ENCODE results near the gene PRAF2.
A peak's percentile ranks its signal among the peaks of the same experiment; 100 is the strongest.

Gene PRAF2

GRCh38 chrX:49100704-49101628 is 27.2 kb upstream of the PRAF2 start:
- peak overlapping the region; percentile 86 for H3K27ac Mint-ChIP-seq
- no peaks in the 10 kb centered on the region for H3K36me3 Mint-ChIP-seq (ENCODE audit: low read depth)
- H3K4me1 Mint-ChIP-seq (ENCODE audit: low read depth): peaks cover 5% of the 10 kb centered on the region
- no peaks in the 10 kb centered on the region for H3K27me3 Mint-ChIP-seq (ENCODE audit: low read depth)
- H3K9me3 Mint-ChIP-seq: no peaks in the 10 kb centered on the region
- H3K4me3 Mint-ChIP-seq: peak overlapping the region; percentile 87

- Mint-ChIP-seq H3K4me3 (no peak overlapping the region), H3K9me3 (no peaks in the 10 kb centered on the region), H3K36me3 (ENCODE audit: low read depth) (no peaks in the 10 kb centered on the region), H3K27ac (no peak overlapping the region), H3K4me1 (ENCODE audit: low read depth) (no peaks in the 10 kb centered on the region), H3K27me3 (ENCODE audit: low read depth) (no peaks in the 10 kb centered on the region)
Measured at GRCh38 chrX:49096419-49096818, 22.6 kb upstream of the PRAF2 start.

- no peaks in the 10 kb centered on the region for H3K36me3 Mint-ChIP-seq (ENCODE audit: low read depth)
- no peak overlapping the region for H3K4me3 Mint-ChIP-seq
- no peak overlapping the region for H3K27ac Mint-ChIP-seq
- H3K27me3 Mint-ChIP-seq (ENCODE audit: low read depth): no peaks in the 10 kb centered on the region
- H3K4me1 Mint-ChIP-seq (ENCODE audit: low read depth): no peaks in the 10 kb centered on the region
- no peaks in the 10 kb centered on the region for H3K9me3 Mint-ChIP-seq
Measured at GRCh38 chrX:49089553-49089952, 15.8 kb upstream of the PRAF2 start.

GRCh38 chrX:49082271-49082871 is 8.6 kb upstream of the PRAF2 start:
- H3K9me3 Mint-ChIP-seq: no peaks in the 10 kb centered on the region
- peaks cover 13% of the 10 kb centered on the region for H3K4me1 Mint-ChIP-seq (ENCODE audit: low read depth)
- H3K27me3 Mint-ChIP-seq (ENCODE audit: low read depth): no peaks in the 10 kb centered on the region
- H3K27ac Mint-ChIP-seq: peak overlapping the region; percentile 29
- peak overlapping the region; percentile 1 for H3K4me3 Mint-ChIP-seq
- H3K36me3 Mint-ChIP-seq (ENCODE audit: low read depth): peaks cover 2% of the 10 kb centered on the region

GRCh38 chrX:49079489-49080428 is 6.0 kb upstream of the PRAF2 start, which contains the start of gene WDR45:
Gene WDR45 (minus strand): TSS chrX:49079887. CDS start chrX:49078095, 1,792 bp downstream.
- H3K27ac Mint-ChIP-seq: peak within 1 kb of the TSS; percentile 100
- no peaks in the 10 kb centered on the region for H3K9me3 Mint-ChIP-seq
- H3K4me3 Mint-ChIP-seq: peak within 1 kb of the TSS; percentile 98
- H3K27me3 Mint-ChIP-seq (ENCODE audit: low read depth): no peaks in the 10 kb centered on the region
- H3K4me1 Mint-ChIP-seq (ENCODE audit: low read depth): peaks cover 13% of the 10 kb centered on the region
- H3K36me3 Mint-ChIP-seq (ENCODE audit: low read depth): peaks cover 4% of the 10 kb centered on the region

- Mint-ChIP-seq H3K9me3 (no peaks in the 10 kb centered on the region), H3K36me3 (ENCODE audit: low read depth) (peaks cover 13% of the 10 kb centered on the region), H3K4me1 (ENCODE audit: low read depth) (peaks cover 23% of the 10 kb centered on the region), H3K27ac (no peak overlapping the region), H3K4me3 (no peak overlapping the region), H3K27me3 (ENCODE audit: low read depth) (no peaks in the 10 kb centered on the region)
Measured at GRCh38 chrX:49077941-49078340, 4.1 kb upstream of the PRAF2 start.

DNA sequence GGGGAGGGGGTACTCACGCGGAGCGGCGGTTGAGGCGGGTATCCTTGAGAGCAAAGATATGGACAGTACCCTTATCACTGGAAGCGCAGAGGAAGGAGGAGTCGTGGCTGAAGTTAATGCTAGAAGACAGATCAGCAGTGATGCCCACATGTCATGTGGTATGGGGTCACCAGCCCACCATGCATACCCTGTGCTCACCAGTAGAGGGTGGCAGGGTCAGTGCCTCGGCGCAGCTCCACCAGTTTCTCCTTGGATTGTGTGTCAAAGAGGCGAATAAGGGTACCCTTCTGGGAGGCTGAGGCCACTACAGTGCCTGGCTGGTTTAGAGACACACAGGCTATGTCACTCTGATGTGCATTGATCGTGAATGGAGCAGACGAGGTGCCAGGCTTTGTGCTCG is 1.5 kb upstream of the PRAF2 start:
- peaks cover 21% of the 10 kb centered on the region for H3K4me1 Mint-ChIP-seq (ENCODE audit: low read depth)
- no peaks in the 10 kb centered on the region for H3K27me3 Mint-ChIP-seq (ENCODE audit: low read depth)
- peaks cover 26% of the 10 kb centered on the region for H3K36me3 Mint-ChIP-seq (ENCODE audit: low read depth)
- no peak overlapping the region for H3K4me3 Mint-ChIP-seq
- H3K9me3 Mint-ChIP-seq: no peaks in the 10 kb centered on the region
- no peak overlapping the region for H3K27ac Mint-ChIP-seq

- no peaks in the 10 kb centered on the region for H3K9me3 Mint-ChIP-seq
- H3K27ac Mint-ChIP-seq: peak overlapping the region; percentile 72
- H3K4me1 Mint-ChIP-seq (ENCODE audit: low read depth): peaks cover 12% of the 10 kb centered on the region
- H3K4me3 Mint-ChIP-seq: peak overlapping the region; percentile 81
- peaks cover 24% of the 10 kb centered on the region for H3K36me3 Mint-ChIP-seq (ENCODE audit: low read depth)
- H3K27me3 Mint-ChIP-seq (ENCODE audit: low read depth): no peaks in the 10 kb centered on the region
Measured at GRCh38 chrX:49072712-49073095, 1.1 kb downstream of the PRAF2 start.

DNA sequence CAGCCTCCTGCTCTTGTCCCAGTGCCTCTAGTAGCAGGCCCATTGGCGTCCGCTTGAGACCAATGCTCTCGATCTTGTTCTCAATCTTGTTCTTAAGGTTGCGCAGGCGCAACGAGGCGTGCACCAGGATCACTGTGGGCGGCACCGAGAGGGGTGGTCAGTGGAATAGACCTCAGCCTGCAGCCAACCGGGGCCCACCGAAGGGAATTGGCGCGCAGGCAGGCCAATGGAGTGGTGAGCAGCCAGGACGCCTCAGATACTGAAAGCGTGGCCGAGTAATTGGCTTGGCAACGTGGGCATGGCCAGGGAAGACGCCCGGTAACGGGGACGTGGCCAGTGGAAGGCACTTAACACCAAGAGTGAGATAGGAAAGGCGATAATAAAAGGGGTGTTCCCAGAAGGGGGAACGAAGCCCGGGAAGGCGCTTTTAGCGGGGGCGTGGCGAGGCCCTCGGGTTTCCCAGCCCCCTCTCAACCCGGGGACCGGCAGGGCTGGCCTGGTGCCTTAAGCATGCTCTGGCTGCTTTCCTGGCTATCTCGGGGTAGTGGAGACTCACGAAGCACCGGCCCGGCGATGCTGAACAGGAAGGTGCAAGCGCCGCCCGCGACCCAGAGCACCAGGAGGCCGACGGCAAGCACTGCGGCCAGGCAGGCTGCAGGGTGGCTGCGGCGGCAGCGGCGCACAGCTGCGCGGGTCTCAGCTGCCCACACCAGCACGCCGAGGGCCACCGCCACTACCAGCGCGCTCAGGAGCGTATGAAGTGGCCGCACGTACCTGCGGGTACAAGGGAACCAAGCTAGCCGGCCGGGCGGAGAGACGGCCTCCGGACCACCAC is 1.7 kb downstream of the PRAF2 start:
- Mint-ChIP-seq H3K27me3 (ENCODE audit: low read depth) (no peaks in the 10 kb centered on the region), H3K9me3 (no peaks in the 10 kb centered on the region), H3K4me1 (ENCODE audit: low read depth) (peaks cover 12% of the 10 kb centered on the region), H3K27ac (no peak overlapping the region), H3K4me3 (peak overlapping the region; percentile 62), H3K36me3 (ENCODE audit: low read depth) (peaks cover 24% of the 10 kb centered on the region)

DNA sequence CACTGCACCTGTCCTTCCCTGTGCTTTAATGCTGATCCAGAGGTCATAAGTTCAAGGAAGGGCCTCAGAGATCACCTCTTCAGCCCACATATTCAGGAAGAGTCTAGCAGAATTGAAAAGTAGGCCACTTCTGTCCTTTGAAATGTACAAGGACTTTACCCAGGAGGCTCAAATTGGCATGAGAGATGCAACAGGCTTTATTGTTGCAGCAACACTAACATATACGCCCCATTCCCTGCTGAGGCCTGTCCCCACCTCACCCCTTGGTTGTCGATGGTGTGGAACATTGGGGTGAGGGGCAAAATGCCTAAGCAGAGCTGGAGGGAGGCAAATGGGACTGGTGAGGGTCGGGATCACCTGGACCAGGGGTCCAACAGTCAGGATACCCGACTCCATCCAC is 2.8 kb downstream of the PRAF2 start:
- no peaks in the 10 kb centered on the region for H3K9me3 Mint-ChIP-seq
- no peaks in the 10 kb centered on the region for H3K27me3 Mint-ChIP-seq (ENCODE audit: low read depth)
- no peak overlapping the region for H3K4me3 Mint-ChIP-seq
- no peak overlapping the region for H3K27ac Mint-ChIP-seq
- H3K36me3 Mint-ChIP-seq (ENCODE audit: low read depth): peaks cover 24% of the 10 kb centered on the region
- peaks cover 12% of the 10 kb centered on the region for H3K4me1 Mint-ChIP-seq (ENCODE audit: low read depth)

DNA sequence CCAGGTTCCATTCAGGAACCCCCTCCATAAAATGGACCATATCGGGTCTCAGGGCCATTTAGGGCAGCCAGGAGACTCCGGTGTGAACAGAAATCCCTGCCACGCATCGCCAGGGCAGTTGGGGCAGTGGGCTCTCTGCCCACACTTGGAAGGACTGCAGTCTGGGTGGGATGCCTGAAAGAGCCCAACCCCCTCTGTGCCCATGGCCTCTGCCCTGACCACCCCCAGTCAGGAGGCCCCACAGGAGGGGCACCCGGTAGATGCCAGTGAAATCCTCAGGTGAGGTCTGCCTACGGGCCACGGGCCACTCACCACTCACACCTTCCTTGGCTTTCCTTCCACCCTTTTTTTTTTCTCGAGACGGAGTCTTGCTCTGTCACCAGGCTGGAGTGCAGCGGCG is 4.8 kb downstream of the PRAF2 start:
- Mint-ChIP-seq H3K4me3 (no peak overlapping the region), H3K4me1 (ENCODE audit: low read depth) (peaks cover 9% of the 10 kb centered on the region), H3K27ac (no peak overlapping the region), H3K27me3 (ENCODE audit: low read depth) (no peaks in the 10 kb centered on the region), H3K9me3 (no peaks in the 10 kb centered on the region), H3K36me3 (ENCODE audit: low read depth) (peaks cover 15% of the 10 kb centered on the region)

GRCh38 chrX:49067285-49068120 is 6.3 kb downstream of the PRAF2 start:
- Mint-ChIP-seq H3K4me1 (ENCODE audit: low read depth) (no peaks in the 10 kb centered on the region), H3K36me3 (ENCODE audit: low read depth) (peaks cover 11% of the 10 kb centered on the region), H3K27ac (no peak overlapping the region), H3K27me3 (ENCODE audit: low read depth) (no peaks in the 10 kb centered on the region), H3K9me3 (no peaks in the 10 kb centered on the region), H3K4me3 (no peak overlapping the region)

GRCh38 chrX:49066690-49067089 is 7.1 kb downstream of the PRAF2 start:
- Mint-ChIP-seq H3K4me3 (no peak overlapping the region), H3K9me3 (no peaks in the 10 kb centered on the region), H3K4me1 (ENCODE audit: low read depth) (no peaks in the 10 kb centered on the region), H3K36me3 (ENCODE audit: low read depth) (peaks cover 8% of the 10 kb centered on the region), H3K27ac (no peak overlapping the region), H3K27me3 (ENCODE audit: low read depth) (no peaks in the 10 kb centered on the region)
